WTC11 (cell line): ENCODE data around the gene RNU5B-1.

Source experiments
- ATF6 ChIP-seq: sonication (generic); formaldehyde crosslinking; IDR thresholded peaks from 2 replicates; pipeline ENCODE4 v1.8.1; 2023; ENCODE audit warnings: mild to moderate bottlenecking, missing genetic modification reagents
- CTCF ChIP-seq: fragments of 200-600 bp; IDR thresholded peaks from 2 replicates; pipeline ENCODE4 v1.8.0; 2022; ENCODE audit warnings: antibody characterized with exemption
- E2F4 ChIP-seq: sonication (generic); formaldehyde crosslinking; IDR thresholded peaks from 2 replicates; pipeline ENCODE4 v1.8.1; 2022; ENCODE audit warnings: low read depth, mild to moderate bottlenecking, moderate library complexity, missing genetic modification reagents, borderline replicate concordance
- JUN ChIP-seq: sonication (generic); formaldehyde crosslinking; IDR thresholded peaks from 2 replicates; pipeline ENCODE4 v1.8.0; 2023; ENCODE audit warnings: mild to moderate bottlenecking, missing genetic modification reagents
- TEAD1 ChIP-seq: sonication (generic); formaldehyde crosslinking; IDR thresholded peaks from 2 replicates; pipeline ENCODE4 v1.8.0; 2022; ENCODE audit warnings: mild to moderate bottlenecking, missing genetic modification reagents
- ZNF423 ChIP-seq: fragments of 250-450 bp; sonication (Bioruptor Pico); IDR thresholded peaks from 2 replicates; pipeline ENCODE4 v2.1.2; 2022; ENCODE audit warnings: mild to moderate bottlenecking, moderate library complexity

- TF ChIP-seq ZNF423 (CRISPR knock-in tag) (no peak), E2F4 (CRISPR knock-in tag) (no peak), ATF6 (CRISPR knock-in tag) (no peak), CTCF (no peak), JUN (no peak), TEAD1 (CRISPR knock-in tag) (no peak)
Measured at GRCh38 chr15:65285291-65286068, 19.0 kb upstream of the RNU5B-1 start.
